Right cardiac atrium (tissue), 5 donors: ENCODE data around the gene FRMPD2. TPM values are rescaled to one million over a fixed set of nuclear protein-coding genes. Genes with fewer than 3 reads are reported as not detected.
"Not testable (repeated sequence)": the region's sequence is repeated elsewhere in the genome, so short reads cannot be mapped to it uniquely, and the experiment has no call there.

Source experiments
- ATAC-seq, 2 donors: fragments of 200-7000 bp; cut with Tn5 transposase; one replicate each; pipeline versions ENCODE4 v1.8.0 to v1.9.1; 2020; ENCODE audit warnings: moderate library complexity in 2 of 2, mild to moderate bottlenecking in 1 of 2
- DNase-seq, 3 donors: peaks; one replicate each; pipeline ENCODE4 v3.0.0-alpha.2; 2020
- H3K27ac ChIP-seq: one replicate; pipeline ENCODE4 v1.5.1; 2013; ENCODE audit warnings: mild to moderate bottlenecking, low read length, control low read depth, moderate library complexity
- H3K27me3 ChIP-seq: one replicate; pipeline ENCODE4 v1.6.1; 2013; ENCODE audit not compliant: control insufficient read depth, insufficient read depth
- H3K4me1 ChIP-seq: one replicate; pipeline ENCODE4 v1.6.1; 2013; ENCODE audit warnings: low read length; ENCODE audit not compliant: control insufficient read depth, insufficient read depth
- H3K4me3 ChIP-seq: one replicate; pipeline ENCODE4 v1.5.1; 2013; ENCODE audit warnings: low read length, control low read depth
- H3K9me3 ChIP-seq: one replicate; pipeline ENCODE4 v1.6.1; 2013; ENCODE audit warnings: low read length; ENCODE audit not compliant: control insufficient read depth
- WGBS: extraction: QIAGEN DNeasy Blood & Tissue Kit; methylation state at CpG from one replicate; pipeline ENCODE4 v1.1.7; 2013; 5-methylcytosine and 5-hydroxymethylcytosine counted together
- intact Hi-C, 4 donors: fragments of 100-400 bp; cut with DNase I; formaldehyde crosslinking; loops; one replicate each; pipeline versions ENCODE4 v1.11.0 to v1.14.0; 2022 to 2023
- polyA plus RNA-seq: library from polyadenylated mRNA; stranded (reverse); fragments of 200-250 nt; gene quantifications from one replicate; pipeline ENCODE4 v1.2.3, GENCODE V29; 2013
- total RNA-seq, 4 donors: library from RNA; stranded (reverse); fragmentation: NEBNext Ultra II Directional; extraction: Animal tissue kit (Norgen Biotek cat#: 25700); gene quantifications; one replicate each; pipeline ENCODE4 v1.2.1, GENCODE V29; 2021
- donor health status: healthy with polysubstance abuse.
- donor health status: DM: no; HTN: yes; CAD: no.
- donor health status: DM: no; HTN: no; CAD: no.
- donor health status: DM: no; HTN: yes; CAD: no; lungs with severe emphysema.
- donor health status: DM: yes; HTN: yes; CAD: no.

FRMPD2 gene
- total and polyA plus RNA-seq, 5 donors, result 1.3 to 6.5 (median 4.3) TPM

GRCh38 chr10:48288661-48289060 lies 14.2 kb upstream of the FRMPD2 start:
- H3K27me3 ChIP-seq, result no peaks in the 10 kb centered on the region
- peaks cover 3% of the 10 kb centered on the region for H3K9me3 ChIP-seq
- H3K4me1 ChIP-seq, result peaks cover 2% of the 10 kb centered on the region
- DNase-seq, result no peak
- no peak overlapping the region for H3K27ac ChIP-seq
- 88% methylated on average over 7 of the region's 7 CpGs for WGBS
- intact Hi-C loops, result no loop called here
- no peak for ATAC-seq
- no peak overlapping the region for H3K4me3 ChIP-seq

GRCh38 chr10:48287417-48288391 lies 13.2 kb upstream of the FRMPD2 start:
- H3K4me1 ChIP-seq, result peaks cover 2% of the 10 kb centered on the region
- 65% methylated on average over 13 of the region's 13 CpGs for WGBS
- peaks cover 3% of the 10 kb centered on the region for H3K9me3 ChIP-seq
- ATAC-seq (peak; percentile 25 to 57), DNase-seq (peak; percentile 32 to 80 (median 76))
- H3K27me3 ChIP-seq, result no peaks in the 10 kb centered on the region
- no peak overlapping the region for H3K4me3 ChIP-seq
- no peak overlapping the region for H3K27ac ChIP-seq
- intact Hi-C loops, result no loop called here

- DNase-seq (no peak), ATAC-seq (no peak)
- Histone ChIP-seq H3K9me3 (peaks cover 3% of the 10 kb centered on the region), H3K27me3 (no peaks in the 10 kb centered on the region), H3K4me3 (no peak overlapping the region), H3K27ac (no peak overlapping the region), H3K4me1 (peaks cover 2% of the 10 kb centered on the region)
- 76% methylated on average over 1 of the region's 1 CpG for WGBS
- intact Hi-C loops, result no loop called here
Observed at GRCh38 chr10:48286356-48286755, 11.9 kb upstream of the FRMPD2 start.

GRCh38 chr10:48285710-48286109 lies 11.2 kb upstream of the FRMPD2 start:
- Histone ChIP-seq H3K4me3 (no peak overlapping the region), H3K27ac (no peak overlapping the region), H3K27me3 (no peaks in the 10 kb centered on the region), H3K9me3 (peaks cover 3% of the 10 kb centered on the region), H3K4me1 (peaks cover 2% of the 10 kb centered on the region)
- DNase-seq (no peak), ATAC-seq (no peak)
- 43% methylated on average over 5 of the region's 5 CpGs for WGBS
- intact Hi-C loops, result no loop called here

GRCh38 chr10:48284811-48285210 lies 10.3 kb upstream of the FRMPD2 start:
- Histone ChIP-seq H3K9me3 (peaks cover 3% of the 10 kb centered on the region), H3K4me3 (no peak overlapping the region), H3K4me1 (peaks cover 2% of the 10 kb centered on the region), H3K27me3 (no peaks in the 10 kb centered on the region), H3K27ac (no peak overlapping the region)
- 54% methylated on average over 4 of the region's 4 CpGs for WGBS
- intact Hi-C loops, result no loop called here
- no peak for DNase-seq
- ATAC-seq, result no peak

DNA sequence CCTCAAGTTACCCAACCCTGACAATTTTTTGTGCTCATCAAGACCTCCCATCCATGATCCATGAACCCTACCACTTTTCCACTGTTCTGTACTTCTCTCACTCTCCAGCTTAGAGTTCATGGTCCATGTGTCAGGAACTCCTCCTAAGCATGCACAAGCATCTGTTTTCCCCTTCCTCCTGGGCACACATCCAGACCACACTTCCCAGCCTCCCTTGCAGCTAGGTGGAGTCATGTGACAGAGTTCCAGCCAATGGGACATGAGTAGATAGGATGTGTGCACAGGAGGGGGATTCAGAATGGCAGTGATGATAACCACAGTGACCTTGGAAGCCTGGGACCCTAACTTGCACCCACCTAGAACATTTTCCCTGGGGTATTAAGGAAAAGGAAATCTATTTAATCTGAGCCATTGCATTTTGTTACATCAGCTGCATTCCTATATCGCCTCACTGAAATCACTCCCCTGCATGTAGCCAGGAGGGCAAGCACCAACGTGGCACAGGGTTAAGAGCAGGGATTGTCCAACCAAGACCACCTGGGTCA lies 9.6 kb upstream of the FRMPD2 start:
- no peaks in the 10 kb centered on the region for H3K27me3 ChIP-seq
- intact Hi-C loops, result no loop called here
- WGBS, result 85% methylated on average over 2 of the region's 2 CpGs
- H3K27ac ChIP-seq, result no peak overlapping the region
- ATAC-seq (no peak), DNase-seq (no peak)
- no peak overlapping the region for H3K4me3 ChIP-seq
- peaks cover 2% of the 10 kb centered on the region for H3K4me1 ChIP-seq
- peaks cover 3% of the 10 kb centered on the region for H3K9me3 ChIP-seq

DNA sequence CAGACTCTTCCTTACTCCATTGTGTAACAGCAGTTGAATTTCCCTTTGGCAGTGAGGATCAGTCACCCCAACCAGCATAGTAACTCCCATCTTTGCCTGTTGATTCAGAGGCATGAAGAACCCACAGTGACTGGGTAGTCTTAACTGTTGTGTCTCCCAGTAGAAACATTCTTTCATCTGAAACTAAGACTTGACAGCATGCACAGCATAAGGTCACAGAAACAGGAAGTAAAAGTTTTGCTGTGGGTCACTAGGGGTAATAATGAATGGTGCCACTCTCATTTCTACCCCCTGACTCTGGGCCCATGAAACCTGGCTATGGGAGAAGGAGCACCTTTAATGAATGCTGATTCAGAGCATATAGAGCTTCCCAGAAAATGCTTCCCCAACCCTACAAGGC lies 8.3 kb upstream of the FRMPD2 start:
- DNase-seq (no peak), ATAC-seq (no peak)
- Histone ChIP-seq H3K4me3 (no peak overlapping the region), H3K27ac (no peak overlapping the region), H3K9me3 (peaks cover 3% of the 10 kb centered on the region), H3K27me3 (no peaks in the 10 kb centered on the region), H3K4me1 (no peaks in the 10 kb centered on the region)
- intact Hi-C loops, result no loop called here

DNA sequence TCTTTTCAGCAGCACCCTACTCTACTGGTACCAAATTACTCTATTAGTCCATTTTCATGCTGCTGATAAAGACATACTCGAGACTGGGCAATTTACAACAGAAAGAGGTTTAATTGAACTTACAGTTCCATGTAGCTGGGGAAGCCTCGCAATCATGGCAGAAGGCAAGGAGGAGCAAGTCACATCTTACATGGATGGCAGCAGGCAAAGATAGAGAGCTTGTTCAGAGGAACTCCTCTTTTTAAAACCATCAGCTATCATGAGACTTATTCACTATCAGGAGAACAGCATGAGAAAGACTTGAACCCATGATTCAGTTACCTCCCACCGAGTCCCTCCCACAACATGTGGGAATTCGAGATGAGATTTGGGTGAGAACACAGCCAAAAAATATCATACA lies 7.2 kb upstream of the FRMPD2 start:
- H3K27ac ChIP-seq, DNase-seq, H3K27me3 ChIP-seq, H3K9me3 ChIP-seq, ATAC-seq, H3K4me1 ChIP-seq, H3K4me3 ChIP-seq, intact Hi-C loops: not testable (repeated sequence)
- 73% methylated on average over 4 of the region's 4 CpGs for WGBS

DNA sequence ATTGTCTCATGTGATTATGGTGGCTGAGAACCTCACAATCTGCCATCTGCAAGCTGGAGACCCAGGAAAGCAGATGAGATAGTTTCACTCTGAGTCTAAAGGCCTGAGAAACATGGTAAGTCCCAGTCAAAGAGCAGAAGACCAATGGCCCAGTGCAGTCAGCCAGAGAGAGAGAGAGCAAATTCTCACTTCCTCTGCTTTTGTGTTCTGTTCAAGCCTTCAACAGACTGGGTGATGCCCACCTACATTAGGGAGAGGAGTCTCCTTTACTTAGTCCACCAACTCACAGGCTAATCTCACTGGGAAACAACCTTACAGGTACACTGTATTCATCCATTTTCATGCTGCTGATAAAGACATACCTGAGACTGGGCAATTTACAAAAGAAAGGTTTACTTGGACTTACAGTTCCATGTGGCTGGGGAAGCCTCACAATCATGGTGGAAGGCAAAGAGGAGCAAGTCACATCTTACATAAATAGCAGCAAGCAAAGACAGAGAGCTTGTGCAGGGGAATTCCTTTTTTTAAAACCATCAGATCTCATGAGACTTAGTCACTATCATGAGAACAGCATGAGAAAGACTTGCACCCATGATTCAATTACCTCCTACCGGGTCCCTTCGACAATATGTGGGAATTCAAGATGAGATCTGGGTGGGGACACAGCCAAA lies 4.7 kb upstream of the FRMPD2 start:
- H3K4me3 ChIP-seq, result no peak overlapping the region
- 84% methylated on average over 2 of the region's 2 CpGs for WGBS
- intact Hi-C loops, result no loop called here
- no peaks in the 10 kb centered on the region for H3K27me3 ChIP-seq
- ATAC-seq, result no peak
- no peak for DNase-seq
- H3K27ac ChIP-seq, result no peak overlapping the region
- peaks cover 3% of the 10 kb centered on the region for H3K9me3 ChIP-seq
- no peaks in the 10 kb centered on the region for H3K4me1 ChIP-seq

DNA sequence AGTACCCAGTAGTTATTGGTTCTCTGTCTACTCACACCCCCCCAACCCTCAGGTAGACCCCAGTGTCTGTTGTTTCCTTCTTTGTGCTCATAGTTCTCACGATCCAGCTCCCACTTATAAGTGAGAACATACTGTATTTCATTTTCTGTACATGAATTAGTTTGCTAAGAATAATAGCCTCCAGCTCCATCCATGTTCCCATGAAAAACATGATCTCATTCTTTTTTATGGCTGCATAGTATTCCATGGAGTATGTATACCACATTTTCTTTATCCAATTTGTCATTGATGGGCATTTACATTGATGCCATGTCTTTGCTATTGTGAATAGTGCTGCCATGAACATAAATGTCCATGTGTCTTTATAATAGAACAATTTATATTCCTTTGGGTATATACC lies 2.6 kb upstream of the FRMPD2 start:
- no peaks in the 10 kb centered on the region for H3K9me3 ChIP-seq
- H3K27ac ChIP-seq, result no peak overlapping the region
- no peaks in the 10 kb centered on the region for H3K27me3 ChIP-seq
- H3K4me1 ChIP-seq, result no peaks in the 10 kb centered on the region
- H3K4me3 ChIP-seq, result no peak overlapping the region
- DNase-seq, result no peak
- intact Hi-C loops, result no loop called here
- ATAC-seq, result no peak
- 88% methylated on average over 1 of the region's 1 CpG for WGBS

DNA sequence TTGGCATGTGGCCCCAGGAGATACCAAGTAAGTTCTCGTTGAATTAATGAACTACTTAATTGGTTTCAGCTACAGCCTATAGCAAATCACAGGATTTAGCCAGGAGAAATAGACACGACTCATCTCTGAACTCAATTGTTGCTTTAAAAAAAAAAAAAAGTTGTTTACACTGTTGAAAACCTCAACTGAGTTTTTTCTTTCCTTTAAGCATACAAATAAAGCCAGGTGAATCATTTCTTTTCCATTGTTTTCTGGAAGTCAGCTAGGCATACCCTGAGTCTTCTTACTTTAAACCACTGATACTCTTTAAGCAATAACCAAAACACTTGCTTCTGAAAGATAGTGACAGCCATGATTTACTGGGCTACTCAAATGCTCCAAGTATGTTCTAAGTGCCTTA lies 755 bp downstream of the FRMPD2 start:
- Histone ChIP-seq H3K27me3 (no peaks in the 10 kb centered on the region), H3K4me3 (no peak overlapping the region), H3K4me1 (no peaks in the 10 kb centered on the region), H3K27ac (no peak overlapping the region), H3K9me3 (no peaks in the 10 kb centered on the region)
- WGBS, result 72% methylated on average over 2 of the region's 2 CpGs
- no peak for ATAC-seq
- no peak for DNase-seq
- intact Hi-C loops, result no loop called here
